Measurements from ENCODE around the gene PRKN.
A peak's percentile ranks its signal among the peaks of the same experiment; 100 is the strongest.

PRKN gene

GRCh38 chr6:162147281-162147680 is 580.3 kb downstream of the PRKN start:
- Histone ChIP-seq H3K36me3 (ENCODE audit: low read depth) (no peaks in the 10 kb centered on the region), H3K4me1 (ENCODE audit: insufficient read depth, poor library complexity, severe bottlenecking) (no peaks in the 10 kb centered on the region), H3K4me3 (ENCODE audit: severe bottlenecking) (no peak overlapping the region), H3K9me3 (ENCODE audit: severe bottlenecking) (no peaks in the 10 kb centered on the region), H3K27ac (ENCODE audit: poor library complexity, severe bottlenecking) (no peak overlapping the region), H3K27me3 (ENCODE audit: insufficient read depth, poor library complexity, severe bottlenecking) (no peaks in the 10 kb centered on the region)
- TF ChIP-seq, protein P1, sequence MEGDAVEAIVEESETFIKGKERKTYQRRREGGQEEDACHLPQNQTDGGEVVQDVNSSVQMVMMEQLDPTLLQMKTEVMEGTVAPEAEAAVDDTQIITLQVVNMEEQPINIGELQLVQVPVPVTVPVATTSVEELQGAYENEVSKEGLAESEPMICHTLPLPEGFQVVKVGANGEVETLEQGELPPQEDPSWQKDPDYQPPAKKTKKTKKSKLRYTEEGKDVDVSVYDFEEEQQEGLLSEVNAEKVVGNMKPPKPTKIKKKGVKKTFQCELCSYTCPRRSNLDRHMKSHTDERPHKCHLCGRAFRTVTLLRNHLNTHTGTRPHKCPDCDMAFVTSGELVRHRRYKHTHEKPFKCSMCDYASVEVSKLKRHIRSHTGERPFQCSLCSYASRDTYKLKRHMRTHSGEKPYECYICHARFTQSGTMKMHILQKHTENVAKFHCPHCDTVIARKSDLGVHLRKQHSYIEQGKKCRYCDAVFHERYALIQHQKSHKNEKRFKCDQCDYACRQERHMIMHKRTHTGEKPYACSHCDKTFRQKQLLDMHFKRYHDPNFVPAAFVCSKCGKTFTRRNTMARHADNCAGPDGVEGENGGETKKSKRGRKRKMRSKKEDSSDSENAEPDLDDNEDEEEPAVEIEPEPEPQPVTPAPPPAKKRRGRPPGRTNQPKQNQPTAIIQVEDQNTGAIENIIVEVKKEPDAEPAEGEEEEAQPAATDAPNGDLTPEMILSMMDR (IDR thresholded peaks at IDR 0.05; ENCODE audit: poor library complexity, severe bottlenecking) = no peak
- DNase-seq (ENCODE audit: low spot score) = no peak
- ATAC-seq (ENCODE audit: low read depth) = no peak

GRCh38 chr6:162140251-162140852 is 587.2 kb downstream of the PRKN start:
- H3K4me3 ChIP-seq (ENCODE audit: severe bottlenecking) = no peak overlapping the region
- ATAC-seq (ENCODE audit: low read depth) (no peak), DNase-seq (ENCODE audit: low spot score) (no peak)
- H3K27ac ChIP-seq (ENCODE audit: poor library complexity, severe bottlenecking) = no peak overlapping the region
- no peaks in the 10 kb centered on the region for H3K36me3 ChIP-seq (ENCODE audit: low read depth)
- H3K27me3 ChIP-seq (ENCODE audit: insufficient read depth, poor library complexity, severe bottlenecking) = no peaks in the 10 kb centered on the region
- H3K4me1 ChIP-seq (ENCODE audit: insufficient read depth, poor library complexity, severe bottlenecking) = no peaks in the 10 kb centered on the region
- TF ChIP-seq, protein P1 (IDR thresholded peaks at IDR 0.05; ENCODE audit: poor library complexity, severe bottlenecking) = no peak
- H3K9me3 ChIP-seq (ENCODE audit: severe bottlenecking) = peaks cover 2% of the 10 kb centered on the region

DNA sequence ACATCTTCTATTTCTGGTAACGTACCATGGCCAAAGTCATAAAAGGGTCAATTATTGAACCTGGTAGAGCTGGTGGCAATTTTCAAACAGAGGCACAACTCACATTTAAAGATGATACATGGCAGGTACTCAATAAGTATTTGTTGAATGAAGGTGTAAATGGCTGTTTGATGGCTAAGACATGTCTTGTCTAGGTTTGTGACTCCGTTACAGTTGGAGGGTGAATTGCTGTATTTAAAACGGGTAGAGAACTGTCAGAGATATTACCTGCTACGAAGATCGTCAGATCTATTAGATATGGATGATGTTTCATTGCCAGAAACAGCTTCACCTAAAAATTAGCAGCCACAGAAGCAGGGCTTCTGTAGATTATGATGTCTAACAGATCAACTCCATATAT is 601.9 kb downstream of the PRKN start:
- ATAC-seq (ENCODE audit: low read depth) (no peak), DNase-seq (ENCODE audit: low spot score) (no peak)
- no peak overlapping the region for H3K4me3 ChIP-seq (ENCODE audit: severe bottlenecking)
- H3K36me3 ChIP-seq (ENCODE audit: low read depth) = no peaks in the 10 kb centered on the region
- no peaks in the 10 kb centered on the region for H3K4me1 ChIP-seq (ENCODE audit: insufficient read depth, poor library complexity, severe bottlenecking)
- H3K27ac ChIP-seq (ENCODE audit: poor library complexity, severe bottlenecking) = no peak overlapping the region
- TF ChIP-seq, protein P1 (IDR thresholded peaks at IDR 0.05; ENCODE audit: poor library complexity, severe bottlenecking) = no peak
- H3K27me3 ChIP-seq (ENCODE audit: insufficient read depth, poor library complexity, severe bottlenecking) = no peaks in the 10 kb centered on the region
- no peaks in the 10 kb centered on the region for H3K9me3 ChIP-seq (ENCODE audit: severe bottlenecking)

DNA sequence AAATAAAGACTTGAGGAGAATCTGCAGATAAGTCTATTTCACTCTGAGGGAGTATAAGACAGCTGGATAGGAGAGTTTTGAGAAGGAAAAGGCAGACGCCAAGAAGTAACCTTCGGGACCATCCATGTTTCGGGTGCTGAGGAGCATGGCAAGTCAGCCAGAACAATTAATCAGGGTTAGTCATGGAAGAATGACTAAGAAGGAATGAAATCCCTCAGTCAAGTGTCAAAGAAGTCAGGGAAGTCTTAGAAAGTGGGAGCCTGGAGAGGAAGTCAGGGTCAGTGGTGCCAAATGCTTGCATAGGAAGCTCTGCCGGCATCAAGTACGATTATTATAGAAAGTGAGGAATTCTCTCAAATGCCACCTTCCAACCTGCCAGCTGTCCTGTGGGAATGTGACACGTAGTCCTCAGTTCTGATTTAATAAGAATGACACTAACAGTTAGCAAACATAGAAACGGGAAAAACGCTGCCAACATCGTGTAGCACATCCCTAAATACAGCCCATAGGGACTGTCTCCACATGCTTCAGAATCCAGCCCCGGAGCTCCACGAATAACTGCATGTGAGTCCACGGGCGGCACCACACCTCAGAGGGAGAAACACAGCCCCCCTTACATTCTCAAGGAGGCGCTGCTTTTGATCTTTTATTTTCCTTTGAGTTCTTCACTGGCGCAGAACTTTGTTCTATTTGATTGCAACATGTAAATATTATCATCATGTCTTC is 602.7 kb downstream of the PRKN start:
- Histone ChIP-seq H3K36me3 (ENCODE audit: low read depth) (no peaks in the 10 kb centered on the region), H3K4me1 (ENCODE audit: insufficient read depth, poor library complexity, severe bottlenecking) (no peaks in the 10 kb centered on the region), H3K9me3 (ENCODE audit: severe bottlenecking) (no peaks in the 10 kb centered on the region), H3K27ac (ENCODE audit: poor library complexity, severe bottlenecking) (no peak overlapping the region), H3K4me3 (ENCODE audit: severe bottlenecking) (no peak overlapping the region), H3K27me3 (ENCODE audit: insufficient read depth, poor library complexity, severe bottlenecking) (no peaks in the 10 kb centered on the region)
- DNase-seq (ENCODE audit: low spot score) = no peak
- peak; percentile 31; the same call in 1 of the 3 replicates for ATAC-seq (ENCODE audit: low read depth)
- TF ChIP-seq, protein P1 (IDR thresholded peaks at IDR 0.05; ENCODE audit: poor library complexity, severe bottlenecking) = no peak

GRCh38 chr6:162123797-162124196 is 603.8 kb downstream of the PRKN start:
- Histone ChIP-seq H3K4me1 (ENCODE audit: insufficient read depth, poor library complexity, severe bottlenecking) (no peaks in the 10 kb centered on the region), H3K4me3 (ENCODE audit: severe bottlenecking) (no peak overlapping the region), H3K9me3 (ENCODE audit: severe bottlenecking) (no peaks in the 10 kb centered on the region), H3K27me3 (ENCODE audit: insufficient read depth, poor library complexity, severe bottlenecking) (no peaks in the 10 kb centered on the region), H3K27ac (ENCODE audit: poor library complexity, severe bottlenecking) (no peak overlapping the region), H3K36me3 (ENCODE audit: low read depth) (no peaks in the 10 kb centered on the region)
- ATAC-seq (ENCODE audit: low read depth) = no peak
- TF ChIP-seq, protein P1 (IDR thresholded peaks at IDR 0.05; ENCODE audit: poor library complexity, severe bottlenecking) = no peak
- DNase-seq (ENCODE audit: low spot score) = no peak
